ENCODE data around the gene CDX2. TPM values are rescaled to one million over a fixed set of nuclear protein-coding genes. Genes with fewer than 3 reads are reported as not detected.
A peak's percentile ranks its signal among the peaks of the same experiment; 100 is the strongest.

Gene CDX2
- total RNA-seq, 1 experiment from 2014 or later = 12.5 TPM

GRCh38 chr13:27919934-27920676 is 49.0 kb downstream of the CDX2 start, which contains the start of gene PDX1:
Gene PDX1 (plus strand): TSS chr13:27920000. CDS start chr13:27920139, 139 bp downstream.
- DNase-seq (ENCODE audit: low read depth, low spot score) (no peak), ATAC-seq (peak; percentile 99)
- intact Hi-C loops (cut with micrococcal nuclease) = no loop called here
- Histone ChIP-seq H3K4me3 (replicated peaks in 1 of 2; ENCODE audit: low read depth in 1 of 2, low read length in 2 of 2) (peak within 1 kb of the TSS; percentile 42 to 64), H3K9me2 (ENCODE audit: insufficient read depth) (no peaks in the 10 kb centered on the region), H3K27ac (ENCODE audit: low read depth, low read length) (no peak within 1 kb of the TSS), H3K4me1 (ENCODE audit: control insufficient read depth in 1 of 2, insufficient read depth in 2 of 2, low read length in 2 of 2) (peaks cover 10 to 31% of the 10 kb centered on the region in 2 experiments), H3K79me2 (ENCODE audit: insufficient read depth, low read length) (no peaks in the 10 kb centered on the region), H3K9me3 (ENCODE audit: control insufficient read depth in 1 of 2, insufficient read depth in 1 of 2, low read depth in 1 of 2, low read length in 2 of 2) (no peaks in the 10 kb centered on the region), H3K36me3 (ENCODE audit: control insufficient read depth in 1 of 2, insufficient read depth in 2 of 2, low read length in 2 of 2) (no peaks in the 10 kb centered on the region), H3K9ac (ENCODE audit: low read length) (peak within 1 kb of the TSS; percentile 53), H2AFZ (ENCODE audit: low read depth, low read length, poor library complexity, severe bottlenecking) (peak within 1 kb of the TSS; percentile 98), H3K4me2 (ENCODE audit: low read length) (peak within 1 kb of the TSS; percentile 93), H4K20me1 (ENCODE audit: insufficient read depth) (no peaks in the 10 kb centered on the region), H3K27me3 (ENCODE audit: insufficient read depth, low read length) (no peaks in the 10 kb centered on the region)
- BruUV-seq (replicated peaks) = no TSS peak
- RAD21 ChIA-PET (ENCODE audit: low non-redundant PET in 1 of 2, low total read pairs in 2 of 2, uncharacterized antibody in 2 of 2, unreplicated experiment in 2 of 2) = no interaction called here
- POLR2A ChIA-PET = no interaction called here
- CTCF ChIA-PET = interaction anchor here (1.4 to 1.6 kb wide), 2 partner anchors 34 to 94 kb away, joined by 6 read pairs; no protein-coding TSS in a partner anchor
- TF ChIP-seq EZH2 (IDR thresholded peaks at IDR 0.05) (no peak), EZH2phosphoT487 (IDR thresholded peaks at IDR 0.05; ENCODE audit: borderline replicate concordance) (no peak), SIN3A (IDR thresholded peaks at IDR 0.05; ENCODE audit: low read depth) (0 out of 2 replicates have a peak, but pooled peaks have one; percentile 40), CBX3 (IDR thresholded peaks at IDR 0.05; ENCODE audit: low read depth) (no peak), TCF7L2 (IDR thresholded peaks at IDR 0.05; ENCODE audit: borderline replicate concordance, extremely low read depth, insufficient read depth, insufficient read length) (no peak), ZFX (IDR thresholded peaks at IDR 0.05) (peak; percentile 41; the same call in 1 of the 2 replicates), RAD21 (IDR thresholded peaks at IDR 0.05; ENCODE audit: low read depth) (no peak), YY1 (IDR thresholded peaks at IDR 0.05; ENCODE audit: extremely low read depth, insufficient replicate concordance, low read depth, low read length) (no peak), SRF (IDR thresholded peaks at IDR 0.05; ENCODE audit: low read depth) (no peak), ELF1 (IDR thresholded peaks at IDR 0.05; ENCODE audit: borderline replicate concordance, low read depth) (no peak), REST (IDR thresholded peaks at IDR 0.05; ENCODE audit: low read depth) (no peak), CTCF (IDR thresholded peaks at IDR 0.05 in 2 of 3, conservative IDR thresholded peaks at IDR 0.05 in 1 of 3; ENCODE audit: borderline replicate concordance in 1 of 3, insufficient read depth in 1 of 3, low read depth in 2 of 3, low read length in 2 of 3) (no peak), ZNF274 (IDR thresholded peaks at IDR 0.05; ENCODE audit: low read depth, low read length) (no peak), EGR1 (IDR thresholded peaks at IDR 0.05; ENCODE audit: low read depth) (no peak), SP1 (IDR thresholded peaks at IDR 0.05; ENCODE audit: low read depth) (no peak), JUND (IDR thresholded peaks at IDR 0.05) (no peak), FOSL1 (IDR thresholded peaks at IDR 0.05; ENCODE audit: low read depth) (no peak), POLR2A (IDR thresholded peaks at IDR 0.05; ENCODE audit: borderline replicate concordance, extremely low read depth, insufficient read depth, insufficient read length) (no peak), CEBPB (IDR thresholded peaks at IDR 0.05; ENCODE audit: low read depth) (no peak), POLR2AphosphoS5 (IDR thresholded peaks at IDR 0.05; ENCODE audit: low read depth, low read length) (no peak), ZBTB33 (IDR thresholded peaks at IDR 0.05; ENCODE audit: extremely low read depth, insufficient replicate concordance, low read length) (no peak)

All from HCT116 (cell line).